HG02623 (cell line): Measurements from ENCODE around the gene FAM83D.

Source experiments
- ATAC-seq: cut with Tn5 transposase; IDR thresholded peaks from one replicate; pipeline ENCODE4 v1.9.1; 2021; ENCODE audit warnings: moderate library complexity; ENCODE audit not compliant: unreplicated experiment

The FAM83D gene

GRCh38 chr20:38894091-38894847 is 31.9 kb upstream of the FAM83D start:
- ATAC-seq = no peak

DNA sequence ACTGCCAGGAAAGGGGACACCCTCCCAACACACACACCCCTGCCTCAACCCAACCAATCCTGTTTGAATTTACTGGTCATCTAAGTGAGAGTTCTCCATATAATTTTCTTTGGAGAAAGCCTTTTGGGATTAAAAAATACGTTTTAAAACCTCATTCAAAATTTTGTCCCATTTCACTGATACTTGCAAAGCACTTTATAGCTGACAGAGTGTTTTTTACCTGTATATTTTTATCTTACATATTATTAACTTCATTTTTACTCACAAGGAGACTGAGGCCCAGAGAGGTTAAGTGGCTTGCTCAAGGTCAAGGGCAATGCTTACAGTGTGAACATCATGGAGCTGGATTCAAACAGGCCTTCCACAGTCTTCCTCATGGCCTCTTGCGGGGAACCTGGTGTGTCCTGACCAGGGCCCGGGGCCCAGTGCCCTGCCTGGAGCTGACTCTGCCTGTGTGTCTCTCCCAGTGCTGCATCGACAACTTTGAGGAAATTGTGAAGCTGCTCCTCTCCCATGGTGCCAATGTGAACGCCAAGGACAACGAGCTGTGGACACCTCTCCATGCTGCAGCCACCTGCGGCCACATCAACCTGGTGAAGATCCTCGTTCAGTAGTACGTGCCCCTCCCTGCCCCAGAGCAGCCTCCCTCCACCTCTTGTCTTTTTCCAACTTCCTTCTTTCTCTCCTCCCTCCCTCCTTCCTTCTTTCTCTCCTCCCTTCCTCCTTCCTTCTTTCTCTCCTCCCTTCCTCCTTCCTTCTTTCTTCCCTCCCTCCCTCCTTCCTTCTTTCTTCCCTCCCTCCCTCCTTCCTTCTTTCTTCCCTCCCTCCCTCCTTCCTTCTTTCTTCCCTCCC is 30.9 kb upstream of the FAM83D start:
- ATAC-seq = no peak

GRCh38 chr20:38896009-38896594 is 30.1 kb upstream of the FAM83D start:
- no peak for ATAC-seq

DNA sequence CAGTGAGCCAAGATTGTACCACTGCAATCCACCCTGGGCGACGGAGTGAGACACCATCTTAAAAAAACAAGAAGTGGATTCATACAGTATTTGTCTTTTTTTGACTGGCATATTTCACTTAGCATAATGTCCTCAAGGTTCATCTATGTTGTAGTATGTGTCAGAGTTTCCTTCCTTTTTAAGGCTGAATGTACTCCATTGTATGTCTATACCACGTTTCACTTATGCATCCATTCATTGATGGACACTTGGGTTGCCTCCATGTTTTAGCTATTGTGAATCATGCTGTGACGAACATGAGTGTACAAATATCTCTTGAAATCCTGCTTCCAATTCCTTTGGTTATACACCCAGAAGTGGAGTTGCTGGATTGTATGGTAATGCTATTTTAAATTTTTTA is 28.9 kb upstream of the FAM83D start:
- ATAC-seq = no peak

DNA sequence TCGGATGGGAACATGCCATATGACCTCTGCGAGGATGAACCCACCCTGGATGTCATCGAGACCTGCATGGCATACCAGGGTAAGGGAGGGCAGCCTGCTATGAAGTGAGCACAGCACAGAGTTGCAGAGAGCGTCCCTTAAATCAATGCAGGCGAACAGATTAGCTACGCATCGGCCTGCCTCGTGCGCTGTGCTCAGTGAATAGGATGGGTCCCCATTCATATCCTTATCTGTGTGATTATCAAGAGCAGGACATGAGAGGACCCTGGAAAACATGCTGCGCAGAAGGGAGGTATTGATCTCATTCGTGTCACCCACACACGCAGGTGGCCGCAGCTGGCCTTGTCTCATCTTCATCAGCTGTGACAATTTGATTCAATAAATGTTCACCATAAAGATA is 25.6 kb upstream of the FAM83D start:
- no peak for ATAC-seq

GRCh38 chr20:38902601-38903000 is 23.6 kb upstream of the FAM83D start:
- no peak for ATAC-seq

GRCh38 chr20:38903335-38903734 is 22.9 kb upstream of the FAM83D start:
- no peak for ATAC-seq

GRCh38 chr20:38905375-38905774 is 20.8 kb upstream of the FAM83D start:
- no peak for ATAC-seq

DNA sequence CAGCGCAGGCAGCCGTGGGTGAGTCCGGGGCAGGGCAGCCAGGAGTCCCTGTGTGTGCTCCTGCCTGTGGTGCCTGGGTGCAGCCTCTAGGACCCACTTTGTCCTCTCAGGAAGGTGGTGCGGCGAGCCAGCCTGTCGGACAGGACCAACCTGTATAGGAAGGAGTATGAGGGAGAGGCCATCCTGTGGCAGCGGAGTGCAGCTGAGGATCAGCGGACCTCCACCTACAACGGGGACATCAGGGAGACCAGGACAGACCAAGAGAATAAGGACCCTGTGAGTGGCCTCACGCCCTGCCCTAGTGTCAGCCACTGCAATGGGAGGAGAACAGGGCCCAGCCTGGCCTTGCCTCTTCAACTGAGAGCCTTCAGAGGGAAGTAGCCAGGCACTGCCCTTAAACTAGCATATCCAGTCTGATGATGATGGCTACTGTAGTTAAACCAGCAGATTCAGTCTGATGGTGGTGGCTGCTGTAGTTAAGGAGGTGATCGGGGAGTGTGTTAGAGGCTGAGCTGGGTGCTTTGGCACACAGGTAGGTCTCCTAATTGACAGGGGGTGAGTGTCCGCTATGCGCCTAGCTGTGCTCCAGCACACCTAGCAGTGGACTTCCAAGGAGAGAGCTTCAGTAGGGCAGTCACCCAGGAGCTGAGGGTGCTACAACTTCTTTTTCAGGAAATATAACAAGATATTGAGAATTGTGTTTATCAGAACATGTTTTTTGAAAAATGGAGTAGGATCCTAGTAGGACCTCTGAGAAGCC is 18.1 kb upstream of the FAM83D start:
- no peak for ATAC-seq

- no peak for ATAC-seq
These were observed 10.9 kb upstream of the FAM83D start for GRCh38 chr20:38915355-38915754.

- no peak for ATAC-seq
These were observed 8.6 kb upstream of the FAM83D start for GRCh38 chr20:38917657-38918056.

DNA sequence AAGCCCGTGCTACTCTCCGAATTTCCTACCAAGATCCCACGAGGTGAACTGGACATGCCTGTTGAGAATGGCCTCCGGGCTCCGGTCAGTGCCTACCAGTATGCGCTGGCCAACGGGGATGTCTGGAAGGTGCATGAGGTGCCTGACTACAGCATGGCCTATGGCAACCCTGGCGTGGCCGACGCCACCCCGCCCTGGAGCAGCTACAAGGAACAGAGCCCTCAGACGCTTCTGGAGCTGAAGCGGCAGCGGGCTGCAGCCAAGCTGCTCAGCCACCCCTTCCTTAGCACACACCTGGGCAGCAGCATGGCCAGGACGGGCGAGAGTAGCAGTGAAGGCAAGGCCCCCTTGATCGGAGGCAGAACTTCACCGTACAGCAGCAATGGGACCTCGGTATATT is 8.0 kb upstream of the FAM83D start:
- no peak for ATAC-seq

DNA sequence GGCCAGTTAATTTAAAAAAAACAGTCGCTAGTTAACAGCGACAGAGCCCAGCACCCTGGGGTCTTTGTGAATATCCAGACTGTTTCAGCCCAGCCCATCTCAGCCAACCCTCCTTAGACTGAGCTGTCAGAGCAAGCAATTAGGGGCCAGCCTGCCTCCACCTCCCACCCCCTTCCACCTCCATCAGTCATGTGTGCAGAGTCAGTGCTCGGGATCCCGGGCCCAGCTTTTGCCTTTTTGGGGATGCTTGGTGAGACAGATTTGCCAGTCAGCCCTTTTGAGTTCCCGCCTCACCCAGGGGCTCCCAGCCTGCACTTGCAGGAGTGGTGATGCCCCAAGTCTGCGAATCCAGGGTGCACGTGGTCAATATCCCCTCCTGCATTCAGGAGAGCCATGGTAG is 6.5 kb upstream of the FAM83D start:
- ATAC-seq = no peak

DNA sequence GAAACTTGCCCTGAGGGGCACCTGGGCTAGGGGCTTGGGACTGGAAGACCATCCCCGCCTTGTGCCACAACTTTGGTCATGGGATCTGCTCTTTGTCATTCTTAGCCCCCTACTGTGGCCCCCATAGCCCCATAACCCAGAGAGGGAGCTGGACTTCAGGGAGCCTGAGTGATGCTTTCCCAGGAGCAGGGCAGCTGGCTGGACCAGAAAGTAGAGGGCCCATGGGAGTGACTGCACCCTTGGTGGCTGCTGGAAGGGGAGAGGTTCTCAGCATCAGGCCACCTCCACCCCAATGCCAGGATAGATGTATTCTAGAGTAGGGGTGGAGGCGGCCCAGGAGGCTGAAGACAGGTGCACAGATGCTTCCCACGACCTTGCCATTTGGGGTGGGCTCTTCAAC is 5.8 kb upstream of the FAM83D start:
- ATAC-seq = no peak

DNA sequence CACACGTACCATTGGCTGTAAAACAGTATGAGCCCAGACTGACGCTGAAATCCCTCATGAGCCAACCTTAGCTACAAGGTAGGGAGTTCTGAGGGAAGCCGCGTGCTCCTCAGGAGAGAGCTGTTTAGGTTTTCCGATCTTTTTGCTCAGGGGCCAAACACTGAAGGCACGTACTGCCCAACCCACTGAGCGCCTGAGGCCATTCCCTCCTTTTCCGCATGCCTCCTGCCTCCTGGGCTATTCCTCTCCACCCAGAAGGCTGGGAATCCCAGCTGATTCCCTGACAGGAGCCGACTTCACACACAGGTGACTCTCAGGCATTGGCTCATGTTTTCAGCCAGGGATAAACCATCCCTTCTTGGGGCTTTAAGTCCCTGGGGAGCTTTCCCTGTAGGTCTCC is 5.4 kb upstream of the FAM83D start:
- no peak for ATAC-seq

GRCh38 chr20:38924718-38925117 is 1.5 kb upstream of the FAM83D start:
- ATAC-seq = no peak

GRCh38 chr20:38926934-38927616 is 858 bp downstream of the FAM83D start:
- ATAC-seq = no peak

DNA sequence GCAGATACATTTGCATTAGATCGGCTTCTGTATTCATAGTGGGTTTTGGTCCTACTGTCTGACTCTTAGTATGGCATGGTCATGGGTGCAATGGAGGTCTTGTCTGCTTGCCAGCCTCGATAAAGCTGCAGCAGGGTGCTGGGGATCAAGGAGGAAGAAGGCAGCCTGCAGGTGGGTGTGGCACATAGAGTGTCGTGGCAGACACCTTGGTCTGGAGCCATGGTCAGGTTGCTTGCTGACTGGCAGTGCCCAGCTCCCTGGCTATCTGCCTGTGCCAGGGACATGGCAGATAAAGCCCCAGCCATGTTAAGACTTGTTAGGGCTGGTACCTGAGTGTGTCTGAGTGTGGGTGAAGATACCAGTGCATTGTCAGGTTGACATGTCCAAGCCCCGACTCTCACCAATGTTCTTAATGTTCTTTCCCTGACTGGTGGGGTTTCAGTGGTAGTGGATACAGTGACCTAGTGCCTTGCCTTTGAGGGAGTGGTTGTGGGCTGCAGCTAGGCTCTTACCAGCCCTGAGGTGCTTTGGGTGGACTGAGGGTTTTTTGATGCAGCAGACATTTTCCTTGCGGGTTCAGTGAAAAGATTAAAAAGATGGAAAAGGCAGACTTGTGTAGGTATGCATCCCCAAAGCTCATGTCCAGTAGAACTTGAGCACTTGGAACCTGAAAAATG is 1.8 kb downstream of the FAM83D start:
- no peak for ATAC-seq

GRCh38 chr20:38930242-38930569 is 4.0 kb downstream of the FAM83D start:
- ATAC-seq = no peak

- no peak for ATAC-seq
These were observed 5.8 kb downstream of the FAM83D start for GRCh38 chr20:38931984-38932383.
